Breast epithelium (tissue), 3 donors: ENCODE measurements around the gene KASH5.

Source experiments
- CTCF ChIP-seq, 3 donors: fragments of 450-650 bp; IDR thresholded peaks; one replicate each; pipeline ENCODE4 v1.5.1; 2016 to 2017; ENCODE audit warnings: antibody characterized with exemption in 3 of 3, mild to moderate bottlenecking in 3 of 3, moderate library complexity in 3 of 3
- POLR2A ChIP-seq: fragments of 450-650 bp; IDR thresholded peaks from one replicate; pipeline ENCODE4 v1.6.1; 2016; ENCODE audit warnings: antibody characterized with exemption, mild to moderate bottlenecking, moderate library complexity

- no peak for TF ChIP-seq CTCF (IDR thresholded peaks at IDR 0.05)
- TF ChIP-seq POLR2A, result no peak
Measured at GRCh38 chr19:49398931-49399330, 10.9 kb downstream of the KASH5 start.
